Peyer's patch (tissue), 4 donors: Measurements from ENCODE around the gene LGMN.
"Not testable (repeated sequence)": the region's sequence is repeated elsewhere in the genome, so short reads cannot be mapped to it uniquely, and the experiment has no call there.

ENCODE experiments used
- POLR2A ChIP-seq, 2 donors: fragments of 450-650 bp; IDR thresholded peaks; one replicate each; pipeline ENCODE4 v1.5.1; 2017; ENCODE audit warnings: antibody characterized with exemption in 2 of 2, mild to moderate bottlenecking in 2 of 2, moderate library complexity in 2 of 2
- TF ChIP-seq, protein P1 (sequence below), 6 experiments: fragments of 450-650 bp in 4 of 6; fragments of 200-600 bp in 2 of 6; sonication (generic) in 1 of 6; IDR thresholded peaks; one replicate each; pipeline ENCODE4 v1.5.1; 2017 to 2019; ENCODE audit warnings: antibody characterized with exemption in 6 of 6, mild to moderate bottlenecking in 3 of 6, moderate library complexity in 1 of 6

DNA sequence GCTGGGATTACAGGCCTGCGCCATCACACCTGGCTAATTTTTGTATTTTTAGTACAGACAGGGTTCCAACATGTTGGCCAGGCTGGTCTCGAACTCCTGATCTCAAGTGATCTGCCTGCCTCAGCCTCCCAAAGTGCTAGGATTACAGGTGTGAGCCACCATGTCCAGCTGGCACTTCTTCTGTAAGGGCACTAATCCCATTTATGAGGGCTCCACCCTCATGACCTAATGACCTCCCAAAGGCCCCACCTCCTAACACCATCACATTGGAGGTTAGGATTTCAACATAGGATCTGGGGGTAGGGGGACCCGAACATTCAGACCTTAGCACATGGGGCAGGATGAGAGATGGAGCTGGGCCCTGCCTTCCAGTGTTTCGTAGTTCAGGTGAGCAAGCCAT, 68.1 kb downstream of the LGMN start:
- TF ChIP-seq, protein P1, sequence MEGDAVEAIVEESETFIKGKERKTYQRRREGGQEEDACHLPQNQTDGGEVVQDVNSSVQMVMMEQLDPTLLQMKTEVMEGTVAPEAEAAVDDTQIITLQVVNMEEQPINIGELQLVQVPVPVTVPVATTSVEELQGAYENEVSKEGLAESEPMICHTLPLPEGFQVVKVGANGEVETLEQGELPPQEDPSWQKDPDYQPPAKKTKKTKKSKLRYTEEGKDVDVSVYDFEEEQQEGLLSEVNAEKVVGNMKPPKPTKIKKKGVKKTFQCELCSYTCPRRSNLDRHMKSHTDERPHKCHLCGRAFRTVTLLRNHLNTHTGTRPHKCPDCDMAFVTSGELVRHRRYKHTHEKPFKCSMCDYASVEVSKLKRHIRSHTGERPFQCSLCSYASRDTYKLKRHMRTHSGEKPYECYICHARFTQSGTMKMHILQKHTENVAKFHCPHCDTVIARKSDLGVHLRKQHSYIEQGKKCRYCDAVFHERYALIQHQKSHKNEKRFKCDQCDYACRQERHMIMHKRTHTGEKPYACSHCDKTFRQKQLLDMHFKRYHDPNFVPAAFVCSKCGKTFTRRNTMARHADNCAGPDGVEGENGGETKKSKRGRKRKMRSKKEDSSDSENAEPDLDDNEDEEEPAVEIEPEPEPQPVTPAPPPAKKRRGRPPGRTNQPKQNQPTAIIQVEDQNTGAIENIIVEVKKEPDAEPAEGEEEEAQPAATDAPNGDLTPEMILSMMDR (IDR thresholded peaks at IDR 0.05), result not testable (repeated sequence)
- not testable (repeated sequence) for TF ChIP-seq POLR2A (IDR thresholded peaks at IDR 0.05)
